Measurements from ENCODE around the gene ZEB1.

ZEB1 gene

DNA sequence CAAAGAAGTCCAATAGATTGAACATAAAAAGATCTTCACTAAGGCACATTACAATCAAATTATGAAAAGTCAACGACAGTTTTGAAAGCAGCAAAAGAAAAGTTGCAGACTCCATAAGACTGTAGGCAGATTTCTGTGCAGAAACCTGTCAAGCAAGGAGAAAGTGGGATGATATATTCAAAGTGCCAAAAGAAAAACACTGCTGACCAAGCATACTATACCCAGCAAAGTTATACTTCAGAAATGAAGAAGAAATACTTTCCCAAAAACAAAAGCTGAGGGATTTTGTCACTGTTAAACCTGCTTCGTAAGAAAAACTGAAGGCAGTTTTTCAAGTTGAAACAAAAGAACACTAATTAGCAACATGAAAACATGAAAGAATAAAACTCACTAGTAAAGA lies 145.5 kb downstream of the ZEB1 start:
- Histone ChIP-seq H2AFZ (ENCODE audit: low read length) (no peak overlapping the region), H4K20me1 (ENCODE audit: insufficient read depth, low read length, poor library complexity, severe bottlenecking) (no peaks in the 10 kb centered on the region), H3K36me3 (ENCODE audit: insufficient read depth, low read length) (peaks cover 77% of the 10 kb centered on the region), H3K79me2 (ENCODE audit: insufficient read depth, low read length) (peaks cover 11% of the 10 kb centered on the region; the same call in 1 of the 2 replicates), H3K9ac (ENCODE audit: low read depth, low read length, poor library complexity, severe bottlenecking) (no peak overlapping the region), H3K9me3 (ENCODE audit: insufficient read depth, low read depth, low read length) (peaks cover 19% of the 10 kb centered on the region), H3K27me3 (ENCODE audit: insufficient read depth, low read length, poor library complexity, severe bottlenecking) (no peaks in the 10 kb centered on the region), H3K4me2 (ENCODE audit: low read depth, low read length, poor library complexity, severe bottlenecking) (no peak overlapping the region), H3K4me1 (ENCODE audit: insufficient read depth, low read length, poor library complexity, severe bottlenecking) (no peaks in the 10 kb centered on the region), H3K9me2 (replicated peaks; ENCODE audit: low read depth, low read length) (no peaks in the 10 kb centered on the region), H3F3A (ENCODE audit: low read depth) (no peaks in the 10 kb centered on the region), H3K4me3 (ENCODE audit: low read length, poor library complexity, severe bottlenecking) (no peak overlapping the region)
- TF ChIP-seq EZH2phosphoT487 (IDR thresholded peaks at IDR 0.05; ENCODE audit: borderline replicate concordance): no peak
- TF ChIP-seq, protein P1, sequence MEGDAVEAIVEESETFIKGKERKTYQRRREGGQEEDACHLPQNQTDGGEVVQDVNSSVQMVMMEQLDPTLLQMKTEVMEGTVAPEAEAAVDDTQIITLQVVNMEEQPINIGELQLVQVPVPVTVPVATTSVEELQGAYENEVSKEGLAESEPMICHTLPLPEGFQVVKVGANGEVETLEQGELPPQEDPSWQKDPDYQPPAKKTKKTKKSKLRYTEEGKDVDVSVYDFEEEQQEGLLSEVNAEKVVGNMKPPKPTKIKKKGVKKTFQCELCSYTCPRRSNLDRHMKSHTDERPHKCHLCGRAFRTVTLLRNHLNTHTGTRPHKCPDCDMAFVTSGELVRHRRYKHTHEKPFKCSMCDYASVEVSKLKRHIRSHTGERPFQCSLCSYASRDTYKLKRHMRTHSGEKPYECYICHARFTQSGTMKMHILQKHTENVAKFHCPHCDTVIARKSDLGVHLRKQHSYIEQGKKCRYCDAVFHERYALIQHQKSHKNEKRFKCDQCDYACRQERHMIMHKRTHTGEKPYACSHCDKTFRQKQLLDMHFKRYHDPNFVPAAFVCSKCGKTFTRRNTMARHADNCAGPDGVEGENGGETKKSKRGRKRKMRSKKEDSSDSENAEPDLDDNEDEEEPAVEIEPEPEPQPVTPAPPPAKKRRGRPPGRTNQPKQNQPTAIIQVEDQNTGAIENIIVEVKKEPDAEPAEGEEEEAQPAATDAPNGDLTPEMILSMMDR (conservative IDR thresholded peaks at IDR 0.05; ENCODE audit: low read length): no peak

DNA sequence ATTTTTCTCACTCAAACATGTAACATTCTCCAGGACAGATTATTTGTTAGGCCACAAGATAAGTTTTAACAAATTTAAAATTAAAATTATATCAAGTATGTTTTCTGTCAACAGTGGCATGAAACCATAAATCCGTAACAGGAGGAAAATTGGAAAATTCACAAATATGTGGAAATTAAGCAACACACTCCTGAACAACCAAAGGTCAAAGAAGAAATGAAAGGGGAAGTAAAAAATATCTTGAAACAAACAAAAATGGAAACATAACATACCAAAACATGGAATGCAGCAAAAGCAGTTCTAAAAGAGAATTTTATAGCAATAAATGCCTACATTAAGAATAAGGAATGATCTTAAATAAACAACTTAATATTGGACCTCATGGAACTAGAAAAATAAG lies 147.3 kb downstream of the ZEB1 start:
- Histone ChIP-seq H3K9me3 (ENCODE audit: insufficient read depth, low read depth, low read length) (peaks cover 19% of the 10 kb centered on the region), H3K4me1 (ENCODE audit: insufficient read depth, low read length, poor library complexity, severe bottlenecking) (no peaks in the 10 kb centered on the region), H3K9ac (ENCODE audit: low read depth, low read length, poor library complexity, severe bottlenecking) (no peak overlapping the region), H3F3A (ENCODE audit: low read depth) (no peaks in the 10 kb centered on the region), H3K9me2 (replicated peaks; ENCODE audit: low read depth, low read length) (no peaks in the 10 kb centered on the region), H2AFZ (ENCODE audit: low read length) (no peak overlapping the region), H3K36me3 (ENCODE audit: insufficient read depth, low read length) (peaks cover 76% of the 10 kb centered on the region), H3K4me3 (ENCODE audit: low read length, poor library complexity, severe bottlenecking) (no peak overlapping the region), H3K4me2 (ENCODE audit: low read depth, low read length, poor library complexity, severe bottlenecking) (no peak overlapping the region), H3K27me3 (ENCODE audit: insufficient read depth, low read length, poor library complexity, severe bottlenecking) (no peaks in the 10 kb centered on the region), H4K20me1 (ENCODE audit: insufficient read depth, low read length, poor library complexity, severe bottlenecking) (no peaks in the 10 kb centered on the region), H3K79me2 (ENCODE audit: insufficient read depth, low read length) (no peaks in the 10 kb centered on the region)
- no peak for TF ChIP-seq EZH2phosphoT487 (IDR thresholded peaks at IDR 0.05; ENCODE audit: borderline replicate concordance)
- TF ChIP-seq, protein P1 (conservative IDR thresholded peaks at IDR 0.05; ENCODE audit: low read length): no peak

DNA sequence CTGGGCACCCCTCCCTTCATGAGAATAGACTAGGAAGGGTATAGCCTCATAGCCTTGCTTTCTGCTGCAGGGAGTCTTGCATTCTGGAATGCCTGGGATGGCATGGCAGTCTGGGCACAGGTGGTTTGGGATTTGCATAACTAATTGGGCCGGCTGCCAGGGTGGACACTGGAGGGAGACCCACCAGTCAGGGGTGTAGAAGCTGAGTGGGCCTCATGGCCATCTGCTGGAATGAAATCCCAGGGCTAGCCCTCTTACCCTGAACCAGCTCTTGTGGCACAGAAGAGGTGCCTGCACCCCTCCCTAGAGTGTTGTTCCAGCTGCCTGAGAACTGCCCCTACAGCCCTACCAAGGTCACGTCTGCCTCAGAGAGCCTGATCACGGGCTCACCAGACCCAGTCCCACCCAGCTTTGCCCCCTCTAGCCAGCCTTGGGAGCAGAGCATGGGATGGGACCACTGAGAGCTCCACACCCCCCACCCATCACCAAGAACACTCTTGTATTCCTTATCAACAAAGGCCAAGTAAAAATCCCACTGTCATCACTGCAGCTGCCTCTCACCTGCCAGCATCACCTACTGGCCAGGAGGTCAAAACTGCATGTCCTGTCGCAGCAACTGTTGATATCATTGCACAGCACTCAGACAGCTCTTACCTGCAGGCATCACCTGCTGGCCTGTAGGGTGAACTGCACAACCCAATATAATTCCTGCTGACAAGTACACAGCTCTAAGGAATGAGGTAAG lies 148.9 kb downstream of the ZEB1 start:
- no peaks in the 10 kb centered on the region for H3K9me2 ChIP-seq (replicated peaks; ENCODE audit: low read depth, low read length)
- no peak overlapping the region for H3K4me3 ChIP-seq (ENCODE audit: low read length, poor library complexity, severe bottlenecking)
- peaks cover 16% of the 10 kb centered on the region for H3K9me3 ChIP-seq (ENCODE audit: insufficient read depth, low read depth, low read length)
- H2AFZ ChIP-seq (ENCODE audit: low read length): no peak overlapping the region
- no peak overlapping the region for H3K9ac ChIP-seq (ENCODE audit: low read depth, low read length, poor library complexity, severe bottlenecking)
- H3K36me3 ChIP-seq (ENCODE audit: insufficient read depth, low read length): peaks cover 60% of the 10 kb centered on the region
- no peaks in the 10 kb centered on the region for H3K4me1 ChIP-seq (ENCODE audit: insufficient read depth, low read length, poor library complexity, severe bottlenecking)
- no peak for TF ChIP-seq EZH2phosphoT487 (IDR thresholded peaks at IDR 0.05; ENCODE audit: borderline replicate concordance)
- TF ChIP-seq, protein P1 (conservative IDR thresholded peaks at IDR 0.05; ENCODE audit: low read length): peak; percentile 75
- no peaks in the 10 kb centered on the region for H3K27me3 ChIP-seq (ENCODE audit: insufficient read depth, low read length, poor library complexity, severe bottlenecking)
- H3K79me2 ChIP-seq (ENCODE audit: insufficient read depth, low read length): no peaks in the 10 kb centered on the region
- H3K4me2 ChIP-seq (ENCODE audit: low read depth, low read length, poor library complexity, severe bottlenecking): no peak overlapping the region
- no peaks in the 10 kb centered on the region for H4K20me1 ChIP-seq (ENCODE audit: insufficient read depth, low read length, poor library complexity, severe bottlenecking)
- H3F3A ChIP-seq (ENCODE audit: low read depth): no peaks in the 10 kb centered on the region
